SU-DHL-6 (cell line): ENCODE data around the gene SLC27A5.
A peak's percentile ranks its signal among the peaks of the same experiment; 100 is the strongest.

Experiments
- H2AFZ ChIP-seq: fragments of 200-600 bp; sonication (generic); 2 replicates; pipeline ENCODE4 v1.6.1; 2014; ENCODE audit warnings: low read depth, mild to moderate bottlenecking, moderate library complexity, mixed read lengths, antibody characterized with exemption, low read length; ENCODE audit not compliant: severe bottlenecking
- H3F3A ChIP-seq: fragments of 200-600 bp; shearing (Covaris generic); 2 replicates; pipeline ENCODE4 v1.6.0; 2016; ENCODE audit warnings: antibody characterized with exemption, mild to moderate bottlenecking; ENCODE audit not compliant: insufficient read depth
- H3K27ac ChIP-seq: fragments of 200-600 bp; sonication (generic); 2 replicates; pipeline ENCODE4 v1.5.1; 2016; ENCODE audit warnings: low read depth, mild to moderate bottlenecking, low read length, moderate library complexity, mixed read lengths
- H3K27me3 ChIP-seq: fragments of 200-600 bp; sonication (generic), shearing (Covaris generic); 2 replicates; pipeline ENCODE4 v1.6.0; 2014; ENCODE audit warnings: mild to moderate bottlenecking, low read length
- H3K36me3 ChIP-seq: fragments of 200-600 bp; sonication (generic); 2 replicates; pipeline ENCODE4 v1.6.1; 2014; ENCODE audit warnings: mild to moderate bottlenecking, low read length, mixed read lengths
- H3K4me2 ChIP-seq: fragments of 300-600, 200-600 bp; shearing (Covaris generic), sonication (generic); 2 replicates; pipeline ENCODE4 v1.6.0; 2014; ENCODE audit warnings: low read length, low read depth, mild to moderate bottlenecking; ENCODE audit not compliant: poor library complexity, severe bottlenecking
- H3K4me3 ChIP-seq: fragments of 200-600 bp; sonication (generic); 2 replicates; pipeline ENCODE4 v1.5.1; 2014; ENCODE audit warnings: antibody characterized with exemption, low read length, mild to moderate bottlenecking, mixed read lengths; ENCODE audit not compliant: insufficient read depth, poor library complexity, severe bottlenecking
- H3K79me2 ChIP-seq: fragments of 200-600 bp; sonication (generic); 2 replicates; pipeline ENCODE4 v1.6.1; 2014; ENCODE audit warnings: mild to moderate bottlenecking, low read length, moderate library complexity; ENCODE audit not compliant: insufficient read depth
- H3K9ac ChIP-seq: fragments of 200-600 bp; sonication (generic); 2 replicates; pipeline ENCODE4 v1.7.0; 2014; ENCODE audit warnings: mild to moderate bottlenecking, low read length
- H3K9me2 ChIP-seq: fragments of 200-600 bp; sonication (generic); replicated peaks from 2 replicates; pipeline ENCODE4 v1.6.1; 2014; ENCODE audit warnings: low read length; ENCODE audit not compliant: insufficient read depth
- H3K9me3 ChIP-seq: fragments of 200-600 bp; sonication (generic); 2 replicates; pipeline ENCODE4 v1.6.1; 2014; ENCODE audit warnings: low read length, mixed read lengths; ENCODE audit not compliant: insufficient read depth
- H4K20me1 ChIP-seq: fragments of 200-600 bp; sonication (generic); 2 replicates; pipeline ENCODE4 v1.6.1; 2014; ENCODE audit warnings: low read depth, mild to moderate bottlenecking, antibody characterized with exemption, low read length, moderate library complexity, mixed read lengths
- CTCF ChIP-seq: fragments of 200-600 bp; sonication (generic); IDR thresholded peaks from one replicate; pipeline ENCODE4 v1.5.1; 2017; ENCODE audit warnings: antibody characterized with exemption, mild to moderate bottlenecking, low read length, moderate library complexity; ENCODE audit not compliant: insufficient read depth, poor library complexity, severe bottlenecking
- EZH2phosphoT487 ChIP-seq: fragments of 200-600 bp; sonication (generic), shearing (Covaris generic); conservative IDR thresholded peaks from 2 replicates; pipeline ENCODE4 v1.6.1; 2018; ENCODE audit warnings: mild to moderate bottlenecking, antibody characterized with exemption, low read length, moderate library complexity, mixed read lengths

The SLC27A5 gene

GRCh38 chr19:58519087-58519354 lies 7.2 kb upstream of the SLC27A5 start:
- peak overlapping the region; percentile 84 for H3K27ac ChIP-seq
- H3F3A ChIP-seq: peaks cover 16% of the 10 kb centered on the region

GRCh38 chr19:58518256-58519086 lies 6.7 kb upstream of the SLC27A5 start:
- H3K79me2 ChIP-seq: peaks cover 15% of the 10 kb centered on the region
- H3K9me3 ChIP-seq: no peaks in the 10 kb centered on the region
- peak overlapping the region; percentile 84 for H3K27ac ChIP-seq
- peak overlapping the region; percentile 85 for H3K4me2 ChIP-seq
- H3K9ac ChIP-seq: peak overlapping the region; percentile 96
- H3F3A ChIP-seq: peaks cover 16% of the 10 kb centered on the region
- no peak for TF ChIP-seq CTCF
- H4K20me1 ChIP-seq: no peaks in the 10 kb centered on the region
- no peaks in the 10 kb centered on the region for H3K9me2 ChIP-seq
- no peaks in the 10 kb centered on the region for H3K36me3 ChIP-seq
- peak overlapping the region; percentile 37 for H2AFZ ChIP-seq
- H3K4me3 ChIP-seq: peak overlapping the region; percentile 73
- no peaks in the 10 kb centered on the region for H3K27me3 ChIP-seq

More at GRCh38 chr19:58519087-58519354, 7.2 kb upstream of the SLC27A5 start:
- no peaks in the 10 kb centered on the region for H3K9me2 ChIP-seq
- H2AFZ ChIP-seq: peak overlapping the region; percentile 37
- peak overlapping the region; percentile 73 for H3K4me3 ChIP-seq
- no peaks in the 10 kb centered on the region for H4K20me1 ChIP-seq
- H3K9me3 ChIP-seq: no peaks in the 10 kb centered on the region
- H3K9ac ChIP-seq: peak overlapping the region; percentile 96
- H3K36me3 ChIP-seq: no peaks in the 10 kb centered on the region
- no peak for TF ChIP-seq EZH2phosphoT487
- TF ChIP-seq CTCF: no peak
- H3K79me2 ChIP-seq: peaks cover 15% of the 10 kb centered on the region
- H3K27me3 ChIP-seq: no peaks in the 10 kb centered on the region
- peak overlapping the region; percentile 85 for H3K4me2 ChIP-seq

GRCh38 chr19:58516964-58517833 lies 5.4 kb upstream of the SLC27A5 start:
- H2AFZ ChIP-seq: no peak overlapping the region
- H3K9me2 ChIP-seq: no peaks in the 10 kb centered on the region
- no peaks in the 10 kb centered on the region for H3K9me3 ChIP-seq
- H3K27me3 ChIP-seq: no peaks in the 10 kb centered on the region
- H3K4me2 ChIP-seq: no peak overlapping the region
- H4K20me1 ChIP-seq: no peaks in the 10 kb centered on the region
- H3K4me3 ChIP-seq: no peak overlapping the region
- peaks cover 15% of the 10 kb centered on the region for H3K79me2 ChIP-seq
- peaks cover 16% of the 10 kb centered on the region for H3F3A ChIP-seq
- TF ChIP-seq CTCF: no peak
- no peak for TF ChIP-seq EZH2phosphoT487
- no peak overlapping the region for H3K9ac ChIP-seq
- no peaks in the 10 kb centered on the region for H3K36me3 ChIP-seq
- no peak overlapping the region for H3K27ac ChIP-seq
